Spinal cord (tissue), 10 donors: ENCODE data around the gene GADL1. TPM values are rescaled to one million over a fixed set of nuclear protein-coding genes. Genes with fewer than 3 reads are reported as not detected.

Experiments
- DNase-seq, 6 donors: peaks; one replicate each; pipeline versions ENCODE4 v3.0.0 to v3.0.0-alpha.2; 2013 to 2015; ENCODE audit warnings: low spot score in 6 of 6, low read depth in 4 of 6
- H3K27ac ChIP-seq: one replicate; pipeline ENCODE4 v1.5.1; 2013; ENCODE audit warnings: low read depth, low read length, control low read depth
- H3K27me3 ChIP-seq: one replicate; pipeline ENCODE4 v1.6.1; 2013; ENCODE audit warnings: low read length; ENCODE audit not compliant: control insufficient read depth, insufficient read depth
- H3K36me3 ChIP-seq: one replicate; pipeline ENCODE4 v1.6.1; 2013; ENCODE audit warnings: low read length; ENCODE audit not compliant: control insufficient read depth, insufficient read depth
- H3K4me1 ChIP-seq: one replicate; pipeline ENCODE4 v1.6.1; 2013; ENCODE audit warnings: low read length; ENCODE audit not compliant: control insufficient read depth, insufficient read depth
- H3K4me3 ChIP-seq: one replicate; pipeline ENCODE4 v1.5.1; 2013; ENCODE audit warnings: low read depth, low read length, control low read depth
- H3K9me3 ChIP-seq: one replicate; pipeline ENCODE4 v1.6.1; 2013; ENCODE audit warnings: low read length; ENCODE audit not compliant: control insufficient read depth, insufficient read depth
- WGBS: methylation state at CpG from one replicate; pipeline ENCODE4 v1.1.5; 2013; ENCODE audit warnings: missing lambda C conversion rate; ENCODE audit not compliant: insufficient coverage; 5-methylcytosine and 5-hydroxymethylcytosine counted together
- polyA plus RNA-seq, 2 donors: library from polyadenylated mRNA; unstranded; fragments of 120-200 nt; gene quantifications; one replicate each; pipeline ENCODE4 v1.2.1, GENCODE V29; 2013; ENCODE audit not compliant: insufficient read length in 2 of 2
- total RNA-seq, 2 donors: library from RNA; depleted of rRNA in 1 of 2; stranded (reverse); fragments of 120-200 nt in 1 of 2; fragments of >200 nt in 1 of 2; gene quantifications; one replicate each; pipeline versions ENCODE4 v1.2.3 to v1.2.4, GENCODE V29; 2013 to 2014
- donor health status: healthy.

The GADL1 gene
- total and polyA plus RNA-seq, 4 donors: 0.21 to 0.79 (median 0.48) TPM

GRCh38 chr3:30770387-30770786 lies 124.1 kb downstream of the GADL1 start:
- no peaks in the 10 kb centered on the region for H3K9me3 ChIP-seq
- no peak overlapping the region for H3K4me3 ChIP-seq
- H3K4me1 ChIP-seq: no peaks in the 10 kb centered on the region
- no peak overlapping the region for H3K27ac ChIP-seq
- no peaks in the 10 kb centered on the region for H3K36me3 ChIP-seq
- H3K27me3 ChIP-seq: no peaks in the 10 kb centered on the region
- peak in 1 of 6 donors; percentile 50 for DNase-seq
- WGBS: 49% methylated on average over 2 of the region's 3 CpGs

- Histone ChIP-seq H3K4me1 (no peaks in the 10 kb centered on the region), H3K4me3 (no peak overlapping the region), H3K36me3 (no peaks in the 10 kb centered on the region), H3K9me3 (no peaks in the 10 kb centered on the region), H3K27me3 (no peaks in the 10 kb centered on the region), H3K27ac (no peak overlapping the region)
- 35% methylated on average over 4 of the region's 9 CpGs for WGBS
- peak in 5 of 6 donors; percentile 43 to 94 (median 72) for DNase-seq
These were observed 125.5 kb downstream of the GADL1 start for GRCh38 chr3:30768703-30769550.

- H3K4me1 ChIP-seq: no peaks in the 10 kb centered on the region
- H3K9me3 ChIP-seq: no peaks in the 10 kb centered on the region
- H3K27me3 ChIP-seq: no peaks in the 10 kb centered on the region
- WGBS: no CpG with 5 or more reads among the region's 1 CpG
- H3K36me3 ChIP-seq: no peaks in the 10 kb centered on the region
- DNase-seq: peak in 1 of 6 donors; percentile 43
- H3K4me3 ChIP-seq: no peak overlapping the region
- no peak overlapping the region for H3K27ac ChIP-seq
These were observed 126.4 kb downstream of the GADL1 start for GRCh38 chr3:30768046-30768445.

GRCh38 chr3:30766522-30766921 lies 127.9 kb downstream of the GADL1 start:
- Histone ChIP-seq H3K36me3 (no peaks in the 10 kb centered on the region), H3K4me3 (no peak overlapping the region), H3K27ac (no peak overlapping the region), H3K4me1 (no peaks in the 10 kb centered on the region), H3K9me3 (no peaks in the 10 kb centered on the region), H3K27me3 (no peaks in the 10 kb centered on the region)
- DNase-seq: no peak

DNA sequence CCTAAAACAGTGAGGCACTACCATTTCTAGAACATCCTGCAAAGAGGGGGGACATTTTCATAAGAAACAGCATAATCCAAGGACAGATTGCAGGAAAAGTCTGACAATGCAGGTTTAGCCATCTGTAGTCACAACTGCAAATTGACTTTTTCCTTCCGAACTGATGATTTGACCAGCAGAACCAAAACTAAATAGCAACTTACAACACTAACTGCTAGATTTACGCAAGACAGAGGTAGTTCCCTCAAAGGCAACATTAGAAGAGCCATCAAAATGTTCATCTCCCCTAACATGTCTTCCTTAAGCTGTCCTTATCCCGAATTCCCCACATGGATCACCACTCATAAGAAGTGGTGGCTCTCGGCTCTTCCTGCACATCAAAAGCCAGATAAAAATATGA lies 129.6 kb downstream of the GADL1 start:
- Histone ChIP-seq H3K9me3 (no peaks in the 10 kb centered on the region), H3K27me3 (no peaks in the 10 kb centered on the region), H3K4me3 (no peak overlapping the region), H3K36me3 (no peaks in the 10 kb centered on the region), H3K27ac (no peak overlapping the region), H3K4me1 (no peaks in the 10 kb centered on the region)
- 100% methylated on average over 3 of the region's 4 CpGs for WGBS
- no peak for DNase-seq

DNA sequence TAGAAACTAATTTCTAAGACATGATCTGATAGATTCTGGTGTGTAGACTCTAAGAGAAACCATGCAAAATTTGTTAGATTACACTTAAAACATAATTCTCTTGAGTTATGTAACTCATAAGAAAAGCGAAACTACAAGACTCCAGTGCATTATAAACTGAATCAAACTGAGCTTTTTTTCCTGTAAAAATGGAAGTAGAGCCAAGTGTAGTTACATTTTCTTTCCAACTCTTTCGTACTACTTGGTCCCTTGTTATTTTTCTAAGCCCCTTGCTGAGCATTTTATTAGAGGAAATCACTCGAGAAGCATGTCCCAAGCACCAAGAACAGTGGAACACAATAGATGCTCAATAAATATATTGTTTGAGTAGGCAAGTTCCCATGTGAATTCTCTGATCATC lies 130.2 kb downstream of the GADL1 start:
- no peak overlapping the region for H3K27ac ChIP-seq
- no peak overlapping the region for H3K4me3 ChIP-seq
- WGBS: no CpG with 5 or more reads among the region's 3 CpGs
- DNase-seq: no peak
- H3K4me1 ChIP-seq: no peaks in the 10 kb centered on the region
- no peaks in the 10 kb centered on the region for H3K9me3 ChIP-seq
- H3K36me3 ChIP-seq: no peaks in the 10 kb centered on the region
- H3K27me3 ChIP-seq: no peaks in the 10 kb centered on the region

GRCh38 chr3:30761374-30761773 lies 133.1 kb downstream of the GADL1 start:
- H3K36me3 ChIP-seq: no peaks in the 10 kb centered on the region
- no peaks in the 10 kb centered on the region for H3K4me1 ChIP-seq
- no CpG with 5 or more reads among the region's 3 CpGs for WGBS
- H3K27ac ChIP-seq: no peak overlapping the region
- no peaks in the 10 kb centered on the region for H3K27me3 ChIP-seq
- no peak overlapping the region for H3K4me3 ChIP-seq
- no peak for DNase-seq
- H3K9me3 ChIP-seq: no peaks in the 10 kb centered on the region

- Histone ChIP-seq H3K36me3 (no peaks in the 10 kb centered on the region), H3K27me3 (no peaks in the 10 kb centered on the region), H3K4me1 (no peaks in the 10 kb centered on the region), H3K27ac (no peak overlapping the region), H3K4me3 (no peak overlapping the region), H3K9me3 (no peaks in the 10 kb centered on the region)
- no peak for DNase-seq
- WGBS: no CpG with 5 or more reads among the region's 2 CpGs
These were observed 133.7 kb downstream of the GADL1 start for GRCh38 chr3:30760737-30761136.

GRCh38 chr3:30760040-30760695 lies 134.3 kb downstream of the GADL1 start:
- no peak overlapping the region for H3K27ac ChIP-seq
- no peaks in the 10 kb centered on the region for H3K27me3 ChIP-seq
- H3K9me3 ChIP-seq: no peaks in the 10 kb centered on the region
- WGBS: 59% methylated on average over 2 of the region's 3 CpGs
- no peaks in the 10 kb centered on the region for H3K4me1 ChIP-seq
- H3K36me3 ChIP-seq: no peaks in the 10 kb centered on the region
- no peak overlapping the region for H3K4me3 ChIP-seq
- DNase-seq: no peak

- H3K27me3 ChIP-seq: no peaks in the 10 kb centered on the region
- no CpG with 5 or more reads among the region's 3 CpGs for WGBS
- no peak for DNase-seq
- H3K9me3 ChIP-seq: no peaks in the 10 kb centered on the region
- no peak overlapping the region for H3K27ac ChIP-seq
- H3K36me3 ChIP-seq: no peaks in the 10 kb centered on the region
- no peaks in the 10 kb centered on the region for H3K4me1 ChIP-seq
- H3K4me3 ChIP-seq: no peak overlapping the region
These were observed 138.2 kb downstream of the GADL1 start for GRCh38 chr3:30756218-30756617.
